GM13976 (cell line): ENCODE data around the gene MYOCOS.

Source experiments
- DNase-seq: peaks from one replicate; pipeline ENCODE4 v3.0.0; 2012; ENCODE audit warnings: low spot score
- CTCF ChIP-seq: IDR thresholded peaks from 2 replicates; pipeline ENCODE4 v1.5.1; 2012; ENCODE audit warnings: borderline replicate concordance, mild to moderate bottlenecking; ENCODE audit not compliant: insufficient read depth; ENCODE audit errors: extremely low read depth, missing control alignments, control extremely low read depth
- in situ Hi-C: fragments of 300-500 bp; cut with MboI; formaldehyde crosslinking; loops from one replicate; pipeline ENCODE4 v1.12.0; 2022; ENCODE audit warnings: low sequenced_read_pairs, mixed read lengths, inconsistent platforms; ENCODE audit not compliant: unreplicated experiment

The MYOCOS gene

GRCh38 chr1:171644805-171645483 lies 22.9 kb downstream of the MYOCOS start:
- TF ChIP-seq CTCF, result peak; percentile 61

GRCh38 chr1:171645553-171646248 lies 23.7 kb downstream of the MYOCOS start:
- no peak for DNase-seq
- no peak for TF ChIP-seq CTCF
- in situ Hi-C loops, result no loop called here

More at GRCh38 chr1:171644805-171645483, 22.9 kb downstream of the MYOCOS start:
- DNase-seq, result peak; percentile 69
- in situ Hi-C loops, result no loop called here

GRCh38 chr1:171646249-171646560 lies 24.2 kb downstream of the MYOCOS start:
- in situ Hi-C loops, result no loop called here
- no peak for TF ChIP-seq CTCF

GRCh38 chr1:171652234-171652822 lies 30.3 kb downstream of the MYOCOS start, which contains the start of gene MYOC:
Gene MYOC (minus strand): TSS chr1:171652688. CDS start chr1:171652611, 77 bp downstream.
- DNase-seq, result no peak
- TF ChIP-seq CTCF, result no peak
- in situ Hi-C loops, result loop anchor here (25.0 kb wide), 1 partner anchor 335 kb away; no protein-coding TSS in a partner anchor

More at GRCh38 chr1:171646249-171646560, 24.2 kb downstream of the MYOCOS start:
- DNase-seq, result no peak

GRCh38 chr1:171653796-171654195 lies 31.8 kb downstream of the MYOCOS start:
- no peak for DNase-seq
- in situ Hi-C loops, result loop anchor here (25.0 kb wide), 1 partner anchor 334 kb away; no protein-coding TSS in a partner anchor
- no peak for TF ChIP-seq CTCF

GRCh38 chr1:171654201-171654941 lies 32.3 kb downstream of the MYOCOS start:
- no peak for TF ChIP-seq CTCF
- in situ Hi-C loops, result loop anchor here (25.0 kb wide), 1 partner anchor 333 kb away; no protein-coding TSS in a partner anchor
- DNase-seq, result no peak
